Endothelial cell of umbilical vein (primary cell): ENCODE measurements around the gene SLC44A5. TPM values are rescaled to one million over a fixed set of nuclear protein-coding genes. Genes with fewer than 3 reads are reported as not detected.

Experiments used
- BruUV-seq: library from RNA; stranded (reverse); fragments of 400-500 nt; replicated peaks from 2 replicates; lab custom pipeline; 2021; lab: Mats Ljungman, UMichigan
- CTCF ChIA-PET: fragments of 300-600, 350-600 bp; sonication (Branson Sonifier 250); formaldehyde crosslinking; loops from one replicate; lab custom pipeline; 2021; ENCODE audit warnings: antibody characterized with exemption, inconsistent platforms; lab: Charles Lee
- POLR2A ChIA-PET: fragments of 300-600, 350-600 bp; sonication (Branson Sonifier 250); formaldehyde crosslinking; loops from one replicate; lab custom pipeline; 2021; ENCODE audit warnings: antibody characterized with exemption, inconsistent platforms; lab: Charles Lee
- DNase-seq: peaks from one replicate; pipeline ENCODE4 v3.0.0-alpha.2; 2011; ENCODE audit warnings: low read depth, low spot score
- FAIRE-seq: peaks from 2 replicates; lab custom pipeline; 2011; peaks lifted over from hg19 to GRCh38; lab: Jason Lieb, UNC
- H2AFZ ChIP-seq: 2 replicates; pipeline ENCODE4 v1.6.0; 2012; ENCODE audit warnings: low read depth, low read length, control low read depth, inconsistent platforms
- H3K27ac ChIP-seq: 2 replicates; pipeline ENCODE4 v1.5.1; 2011; ENCODE audit warnings: low read depth, mild to moderate bottlenecking, control low read depth, low read length, moderate library complexity; ENCODE audit not compliant: insufficient read depth
- H3K27me3 ChIP-seq, 2 experiments: 2 replicates each; pipeline versions ENCODE4 v1.6.0 to v1.6.1; 2011; ENCODE audit warnings: low read length in 2 of 2, mixed read lengths in 1 of 2; ENCODE audit not compliant: control insufficient read depth in 2 of 2, insufficient read depth in 2 of 2
- H3K36me3 ChIP-seq, 2 experiments: 2 replicates in 1 of 2; 3 replicates in 1 of 2; pipeline ENCODE4 v1.5.1; 2011; ENCODE audit warnings: low read length in 2 of 2, mild to moderate bottlenecking in 1 of 2, moderate library complexity in 1 of 2; ENCODE audit not compliant: control insufficient read depth in 2 of 2, insufficient read depth in 2 of 2; ENCODE audit errors: extremely low read depth in 1 of 2
- H3K4me1 ChIP-seq: 3 replicates; pipeline ENCODE4 v1.5.1; 2011; ENCODE audit warnings: mild to moderate bottlenecking, low read length; ENCODE audit not compliant: control insufficient read depth, insufficient read depth; ENCODE audit errors: extremely low read depth
- H3K4me2 ChIP-seq: 2 replicates; pipeline ENCODE4 v1.6.1; 2011; ENCODE audit warnings: low read length, control low read depth, mixed read lengths; ENCODE audit not compliant: insufficient read depth
- H3K4me3 ChIP-seq, 3 experiments: fragments of 200-600 bp in 1 of 3; sonication (generic), shearing (Covaris generic) in 1 of 3; replicated peaks in 1 of 3; 2 replicates each; pipeline ENCODE4 v1.5.1; 2011 to 2016; ENCODE audit warnings: control low read depth in 3 of 3, low read length in 3 of 3, mild to moderate bottlenecking in 2 of 3, inconsistent platforms in 1 of 3, low read depth in 1 of 3, moderate library complexity in 1 of 3; ENCODE audit not compliant: insufficient read depth in 1 of 3
- H3K79me2 ChIP-seq: 2 replicates; pipeline ENCODE4 v1.6.0; 2012; ENCODE audit warnings: low read length, inconsistent platforms; ENCODE audit not compliant: control insufficient read depth, insufficient read depth
- H3K9ac ChIP-seq: replicated peaks from 2 replicates; pipeline ENCODE3; 2011; ENCODE audit warnings: low read length, control low read depth; ENCODE audit not compliant: insufficient read depth; ENCODE audit errors: extremely low read depth
- H3K9me1 ChIP-seq: replicated peaks from 3 replicates; pipeline ENCODE4 v1.6.0; 2011; ENCODE audit warnings: mild to moderate bottlenecking, low read length; ENCODE audit not compliant: control insufficient read depth, insufficient read depth; ENCODE audit errors: extremely low read depth
- H3K9me3 ChIP-seq: replicated peaks from 2 replicates; pipeline ENCODE4 v1.5.1; 2012; ENCODE audit warnings: low read length, inconsistent platforms; ENCODE audit not compliant: control insufficient read depth, insufficient read depth
- H4K20me1 ChIP-seq: replicated peaks from 2 replicates; pipeline ENCODE3; 2011; ENCODE audit warnings: mild to moderate bottlenecking, low read length; ENCODE audit not compliant: control insufficient read depth, insufficient read depth; ENCODE audit errors: extremely low read depth
- CTCF ChIP-seq, 2 donors: IDR thresholded peaks; 1 replicate in 1 of 2; 2 replicates in 1 of 2; pipeline ENCODE4 v1.5.1; 2011; ENCODE audit warnings: low read length in 2 of 2, mild to moderate bottlenecking in 2 of 2, moderate library complexity in 2 of 2, control low read depth in 1 of 2, inconsistent platforms in 1 of 2, low read depth in 1 of 2; ENCODE audit not compliant: insufficient read depth in 1 of 2; ENCODE audit errors: extremely low read depth in 1 of 2
- EZH2 ChIP-seq: IDR thresholded peaks from 2 replicates; pipeline ENCODE4 v1.6.1; 2012; ENCODE audit warnings: borderline replicate concordance, low read depth, mild to moderate bottlenecking, moderate library complexity, low read length, inconsistent platforms; ENCODE audit not compliant: severe bottlenecking
- FOS ChIP-seq: IDR thresholded peaks from 2 replicates; pipeline ENCODE4 v1.6.1; 2011; ENCODE audit warnings: mild to moderate bottlenecking, low read length, moderate library complexity, borderline replicate concordance; ENCODE audit not compliant: insufficient read depth
- GATA2 ChIP-seq: IDR thresholded peaks from 2 replicates; pipeline ENCODE4 v1.7.0; 2011; ENCODE audit warnings: low read depth, mild to moderate bottlenecking, moderate library complexity, mixed read lengths, low read length; ENCODE audit not compliant: insufficient read length, insufficient read depth
- JUN ChIP-seq: IDR thresholded peaks from 2 replicates; pipeline ENCODE4 v1.6.1; 2011; ENCODE audit warnings: borderline replicate concordance, low read depth; ENCODE audit not compliant: insufficient read length, insufficient read depth
- MYC ChIP-seq: IDR thresholded peaks from one replicate; pipeline ENCODE4 v1.6.1; 2011; ENCODE audit warnings: mild to moderate bottlenecking, low read depth, low read length
- POLR2AphosphoS5 ChIP-seq: IDR thresholded peaks from 2 replicates; pipeline ENCODE4 v1.6.1; 2012; ENCODE audit warnings: low read depth, mild to moderate bottlenecking, control low read depth, low read length, moderate library complexity; ENCODE audit not compliant: insufficient read depth
- dilution Hi-C: fragments of 300-500 bp; cut with MboI; formaldehyde crosslinking; loops from one replicate; pipeline ENCODE4 v1.15.0; 2019; ENCODE audit warnings: low sequenced_read_pairs; ENCODE audit not compliant: extremely low pct_ligation_motif_present
- intact Hi-C: fragments of 100-400 bp; cut with micrococcal nuclease; formaldehyde crosslinking; loops from one replicate; pipeline ENCODE4 v1.10.0; 2022
- polyA plus RNA-seq, 4 experiments: library from polyadenylated mRNA; depleted of rRNA in 3 of 4; stranded (reverse) in 3 of 4; unstranded in 1 of 4; fragments of >200 nt; gene quantifications; 2 replicates each; pipeline versions ENCODE4 v1.2.1 to v1.2.3, GENCODE V29; 2011 to 2012; ENCODE audit warnings: missing spikeins in 1 of 4
- total RNA-seq: library from RNA; stranded (reverse); gene quantifications from 2 replicates; pipeline ENCODE4 v1.2.3, GENCODE V29; 2021
- TF ChIP-seq, protein P1 (sequence below): IDR thresholded peaks from 2 replicates; pipeline ENCODE4 v1.6.1; 2011; ENCODE audit not compliant: insufficient read depth, insufficient read length

The SLC44A5 gene
- total and polyA plus RNA-seq, 2 donors (not counting 3 experiments of a cell fraction or from before 2014, with no cell fraction given), result 1.6 to 3.2 TPM

GRCh38 chr1:75202751-75203150 is 408.2 kb downstream of the SLC44A5 start:
- no peak overlapping the region for H3K4me2 ChIP-seq
- no TSS peak for BruUV-seq
- H3K4me3 ChIP-seq, result no peak overlapping the region
- dilution Hi-C loops, result no loop called here
- CTCF ChIA-PET, result interaction anchor here (0.6 to 8.5 kb wide), 13 partner anchors 8 to 440 kb away, joined by 3 to 279 read pairs (median 3); partner anchors contain the start of gene LHX8
- H3K9me1 ChIP-seq, result no peaks in the 10 kb centered on the region
- H3K9me3 ChIP-seq, result no peaks in the 10 kb centered on the region
- H3K36me3 ChIP-seq, result no peaks in the 10 kb centered on the region
- no peak for FAIRE-seq
- peaks cover 0 to 9% of the 10 kb centered on the region in 2 experiments for H3K27me3 ChIP-seq
- H2AFZ ChIP-seq, result no peak overlapping the region
- no peak overlapping the region for H3K9ac ChIP-seq
- POLR2A ChIA-PET, result no interaction called here
- H3K4me1 ChIP-seq, result no peaks in the 10 kb centered on the region
- no peaks in the 10 kb centered on the region for H3K79me2 ChIP-seq
- TF ChIP-seq MYC (no peak), POLR2AphosphoS5 (no peak), FOS (no peak), EZH2 (no peak), CTCF (IDR thresholded peaks at IDR 0.05; ENCODE audit: extremely low read depth in 1 of 2, insufficient read depth in 1 of 2, low read depth in 1 of 2, low read length in 2 of 2) (no peak), GATA2 (no peak), JUN (no peak)
- TF ChIP-seq, protein P1, sequence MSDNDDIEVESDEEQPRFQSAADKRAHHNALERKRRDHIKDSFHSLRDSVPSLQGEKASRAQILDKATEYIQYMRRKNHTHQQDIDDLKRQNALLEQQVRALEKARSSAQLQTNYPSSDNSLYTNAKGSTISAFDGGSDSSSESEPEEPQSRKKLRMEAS, result no peak
- intact Hi-C loops, result loop anchor here (1.0 to 5.0 kb wide), 3 partner anchors 70 to 430 kb away; partner anchors contain the start of gene LHX8
- peaks cover 2% of the 10 kb centered on the region for H4K20me1 ChIP-seq
- H3K27ac ChIP-seq, result no peak overlapping the region
- DNase-seq, result no peak
